NB4 (cell line): ENCODE results near the gene CDH1.

Source experiments
- DNase-seq: peaks from one replicate; pipeline ENCODE4 v3.0.0; 2010; ENCODE audit warnings: low read depth
- H3K4me3 ChIP-seq: one replicate; pipeline ENCODE4 v1.5.1; 2011; ENCODE audit warnings: mild to moderate bottlenecking, low read depth, low read length, moderate library complexity
- MYC ChIP-seq: IDR thresholded peaks from 2 replicates; pipeline ENCODE4 v1.6.1; 2011; ENCODE audit warnings: low read depth, low read length
- POLR2A ChIP-seq: IDR thresholded peaks from 2 replicates; pipeline ENCODE4 v1.6.1; 2011; ENCODE audit warnings: mild to moderate bottlenecking; ENCODE audit not compliant: insufficient read length; ENCODE audit errors: extremely low read depth
- TF ChIP-seq, protein P1 (sequence below): IDR thresholded peaks from one replicate; pipeline ENCODE4 v1.5.1; 2012; ENCODE audit warnings: low read depth, low read length
- TF ChIP-seq, protein P2 (sequence below): IDR thresholded peaks from 2 replicates; pipeline ENCODE4 v1.6.1; 2011; ENCODE audit warnings: low read depth, low read length

CDH1 gene

DNA sequence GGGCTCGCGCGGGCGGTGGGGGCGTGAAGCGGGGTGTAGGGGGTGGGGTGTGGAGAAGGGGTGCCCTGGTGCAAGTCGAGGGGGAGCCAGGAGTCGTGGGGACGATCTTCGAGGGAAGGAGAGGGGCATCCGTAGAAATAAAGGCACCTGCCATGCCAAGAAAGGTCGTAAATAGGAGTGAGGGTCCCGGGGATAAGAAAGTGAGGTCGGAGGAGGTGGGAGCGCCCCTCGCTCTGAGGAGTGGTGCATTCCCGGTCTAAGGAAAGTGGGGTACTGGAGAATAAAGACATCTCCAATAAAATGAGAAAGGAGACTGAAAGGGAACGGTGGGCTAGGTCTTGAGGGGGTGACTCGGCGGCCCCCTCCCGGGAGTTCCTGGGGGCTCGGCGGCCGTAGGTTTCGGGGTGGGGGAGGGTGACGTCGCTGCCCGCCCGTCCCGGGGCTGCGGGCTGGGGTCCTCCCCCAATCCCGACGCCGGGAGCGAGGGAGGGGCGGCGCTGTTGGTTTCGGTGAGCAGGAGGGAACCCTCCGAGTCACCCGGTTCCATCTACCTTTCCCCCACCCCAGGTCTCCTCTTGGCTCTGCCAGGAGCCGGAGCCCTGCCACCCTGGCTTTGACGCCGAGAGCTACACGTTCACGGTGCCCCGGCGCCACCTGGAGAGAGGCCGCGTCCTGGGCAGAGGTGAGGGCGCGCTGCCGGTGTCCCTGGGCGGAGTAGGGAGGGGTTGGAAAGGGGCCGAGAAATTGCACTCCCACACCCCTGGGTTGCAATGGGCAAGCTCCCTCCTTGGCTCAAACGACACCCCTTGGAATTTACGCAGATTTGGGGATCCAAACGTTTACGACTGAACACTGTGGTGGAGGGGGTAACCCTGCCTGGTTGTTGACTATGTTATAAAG is 888 bp downstream of the CDH1 start:
- TF ChIP-seq, protein P1, sequence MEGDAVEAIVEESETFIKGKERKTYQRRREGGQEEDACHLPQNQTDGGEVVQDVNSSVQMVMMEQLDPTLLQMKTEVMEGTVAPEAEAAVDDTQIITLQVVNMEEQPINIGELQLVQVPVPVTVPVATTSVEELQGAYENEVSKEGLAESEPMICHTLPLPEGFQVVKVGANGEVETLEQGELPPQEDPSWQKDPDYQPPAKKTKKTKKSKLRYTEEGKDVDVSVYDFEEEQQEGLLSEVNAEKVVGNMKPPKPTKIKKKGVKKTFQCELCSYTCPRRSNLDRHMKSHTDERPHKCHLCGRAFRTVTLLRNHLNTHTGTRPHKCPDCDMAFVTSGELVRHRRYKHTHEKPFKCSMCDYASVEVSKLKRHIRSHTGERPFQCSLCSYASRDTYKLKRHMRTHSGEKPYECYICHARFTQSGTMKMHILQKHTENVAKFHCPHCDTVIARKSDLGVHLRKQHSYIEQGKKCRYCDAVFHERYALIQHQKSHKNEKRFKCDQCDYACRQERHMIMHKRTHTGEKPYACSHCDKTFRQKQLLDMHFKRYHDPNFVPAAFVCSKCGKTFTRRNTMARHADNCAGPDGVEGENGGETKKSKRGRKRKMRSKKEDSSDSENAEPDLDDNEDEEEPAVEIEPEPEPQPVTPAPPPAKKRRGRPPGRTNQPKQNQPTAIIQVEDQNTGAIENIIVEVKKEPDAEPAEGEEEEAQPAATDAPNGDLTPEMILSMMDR: no peak
- no peak for TF ChIP-seq POLR2A
- TF ChIP-seq, protein P2, sequence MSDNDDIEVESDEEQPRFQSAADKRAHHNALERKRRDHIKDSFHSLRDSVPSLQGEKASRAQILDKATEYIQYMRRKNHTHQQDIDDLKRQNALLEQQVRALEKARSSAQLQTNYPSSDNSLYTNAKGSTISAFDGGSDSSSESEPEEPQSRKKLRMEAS: no peak
- no peak for TF ChIP-seq MYC
- DNase-seq: no peak
- no peak overlapping the region for H3K4me3 ChIP-seq

GRCh38 chr16:68739964-68740627 is 3.0 kb downstream of the CDH1 start:
- DNase-seq: peak; percentile 85
- TF ChIP-seq, protein P1: no peak
- TF ChIP-seq MYC (no peak), POLR2A (no peak)
- TF ChIP-seq, protein P2: no peak
- no peak overlapping the region for H3K4me3 ChIP-seq

- H3K4me3 ChIP-seq: no peak overlapping the region
- no peak for TF ChIP-seq POLR2A
- TF ChIP-seq MYC: no peak
- TF ChIP-seq, protein P2: no peak
- TF ChIP-seq, protein P1: no peak
- peak; percentile 76 for DNase-seq
Observed at GRCh38 chr16:68740628-68741346, 3.7 kb downstream of the CDH1 start.

DNA sequence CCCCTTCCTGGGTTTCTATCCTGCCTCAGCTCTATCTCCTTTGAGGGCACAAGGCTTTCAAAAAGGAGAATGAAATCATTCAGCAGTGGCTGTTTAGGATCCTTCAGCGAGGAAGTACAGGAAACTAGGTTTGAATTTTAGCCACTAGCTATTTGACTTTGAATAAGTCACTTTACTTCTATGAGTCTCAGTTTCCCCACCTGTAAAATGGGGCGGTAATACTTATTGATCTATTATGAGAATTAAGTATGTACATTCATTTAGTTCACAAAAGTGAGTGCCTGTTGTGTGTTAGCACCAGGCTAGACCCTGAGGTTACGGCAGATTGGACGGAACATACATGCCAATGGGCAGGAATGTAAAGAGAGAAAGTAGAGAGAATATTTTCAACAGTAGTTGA is 6.6 kb downstream of the CDH1 start:
- TF ChIP-seq, protein P2: no peak
- TF ChIP-seq POLR2A (no peak), MYC (no peak)
- TF ChIP-seq, protein P1: no peak
- H3K4me3 ChIP-seq: no peak overlapping the region
- DNase-seq: no peak

- DNase-seq: peak; percentile 19
- H3K4me3 ChIP-seq: no peak overlapping the region
- TF ChIP-seq MYC (no peak), POLR2A (no peak)
- TF ChIP-seq, protein P2: no peak
- TF ChIP-seq, protein P1: no peak
Observed at GRCh38 chr16:68744744-68745280, 7.7 kb downstream of the CDH1 start.
